Mucosa of descending colon (tissue), 3 donors: ENCODE measurements around the gene LRG1. TPM values are rescaled to one million over a fixed set of nuclear protein-coding genes. Genes with fewer than 3 reads are reported as not detected.

Source experiments
- ATAC-seq: fragments of 200-7000 bp; cut with Tn5 transposase; one replicate; pipeline ENCODE4 v1.9.1; 2020; ENCODE audit warnings: mild to moderate bottlenecking, moderate library complexity
- DNase-seq, 3 donors: peaks; one replicate each; pipeline ENCODE4 v3.0.0-alpha.2; 2020
- H3K36me3 ChIP-seq: fragments of 200-600 bp; one replicate; pipeline ENCODE4 v1.8.0; 2021; ENCODE audit warnings: low read depth, mild to moderate bottlenecking
- H3K4me1 ChIP-seq: fragments of 200-600 bp; one replicate; pipeline ENCODE4 v1.8.0; 2021; ENCODE audit warnings: low read depth, mild to moderate bottlenecking
- H3K4me3 ChIP-seq: fragments of 200-600 bp; one replicate; pipeline ENCODE4 v1.8.0; 2021; ENCODE audit warnings: mild to moderate bottlenecking
- H3K9me3 ChIP-seq: fragments of 200-600 bp; one replicate; pipeline ENCODE4 v1.8.0; 2021; ENCODE audit warnings: mild to moderate bottlenecking
- intact Hi-C, 2 donors: fragments of 100-400 bp; cut with DNase I in 1 of 2; cut with micrococcal nuclease in 1 of 2; formaldehyde crosslinking; loops; one replicate each; pipeline versions ENCODE4 v1.11.0 to v1.11.1; 2022; cut with DNase I, micrococcal nuclease
- total RNA-seq, 3 donors: library from RNA; stranded (reverse); fragmentation: NEBNext Ultra II Directional in 2 of 3; extraction: Animal tissue kit (Norgen Biotek cat#: 25700) in 2 of 3; gene quantifications; one replicate each; pipeline versions ENCODE4 v1.2.1 to v1.2.4, GENCODE V29; 2021 to 2023
- TF ChIP-seq, protein P1 (sequence below): fragments of 200-600 bp; IDR thresholded peaks from one replicate; pipeline ENCODE4 v1.8.0; 2022; ENCODE audit warnings: antibody characterized with exemption, mild to moderate bottlenecking
- donor health status: DM: no; HTN: no; CAD: no; lungs with moderate emphysema.
- donor health status: DM: no; HTN: no; CAD: no.
- donor health status: DM: no; HTN: yes; CAD: no.

LRG1 gene
- total RNA-seq, 3 donors from 2014 or later: 7.9 to 25.0 (median 22.8) TPM

DNA sequence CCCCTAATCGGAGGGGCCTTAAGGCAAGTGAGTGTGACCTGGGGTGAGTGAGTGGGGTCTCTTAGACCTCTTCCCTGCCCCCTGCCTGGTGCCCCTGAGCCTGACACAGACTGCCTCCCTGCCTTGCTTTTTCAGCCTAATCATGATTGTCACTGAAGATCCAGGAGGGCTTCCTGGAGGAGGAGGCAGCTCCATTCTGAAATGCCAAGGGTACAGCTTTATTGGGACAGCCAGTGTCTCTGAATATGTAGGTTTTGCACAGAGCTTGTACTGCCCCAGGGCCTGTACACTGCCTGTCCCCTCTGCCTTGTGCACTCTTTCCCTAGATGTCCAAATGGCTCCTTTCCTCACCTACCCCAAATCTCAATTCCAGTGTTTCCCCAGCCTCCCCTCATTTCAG is 45.7 kb upstream of the LRG1 start:
- H3K4me3 ChIP-seq: no peak overlapping the region
- no peaks in the 10 kb centered on the region for H3K36me3 ChIP-seq
- intact Hi-C loops: no loop called here
- no peak for DNase-seq
- TF ChIP-seq, protein P1, sequence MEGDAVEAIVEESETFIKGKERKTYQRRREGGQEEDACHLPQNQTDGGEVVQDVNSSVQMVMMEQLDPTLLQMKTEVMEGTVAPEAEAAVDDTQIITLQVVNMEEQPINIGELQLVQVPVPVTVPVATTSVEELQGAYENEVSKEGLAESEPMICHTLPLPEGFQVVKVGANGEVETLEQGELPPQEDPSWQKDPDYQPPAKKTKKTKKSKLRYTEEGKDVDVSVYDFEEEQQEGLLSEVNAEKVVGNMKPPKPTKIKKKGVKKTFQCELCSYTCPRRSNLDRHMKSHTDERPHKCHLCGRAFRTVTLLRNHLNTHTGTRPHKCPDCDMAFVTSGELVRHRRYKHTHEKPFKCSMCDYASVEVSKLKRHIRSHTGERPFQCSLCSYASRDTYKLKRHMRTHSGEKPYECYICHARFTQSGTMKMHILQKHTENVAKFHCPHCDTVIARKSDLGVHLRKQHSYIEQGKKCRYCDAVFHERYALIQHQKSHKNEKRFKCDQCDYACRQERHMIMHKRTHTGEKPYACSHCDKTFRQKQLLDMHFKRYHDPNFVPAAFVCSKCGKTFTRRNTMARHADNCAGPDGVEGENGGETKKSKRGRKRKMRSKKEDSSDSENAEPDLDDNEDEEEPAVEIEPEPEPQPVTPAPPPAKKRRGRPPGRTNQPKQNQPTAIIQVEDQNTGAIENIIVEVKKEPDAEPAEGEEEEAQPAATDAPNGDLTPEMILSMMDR: no peak
- no peak for ATAC-seq
- no peaks in the 10 kb centered on the region for H3K9me3 ChIP-seq
- peaks cover 10% of the 10 kb centered on the region for H3K4me1 ChIP-seq

DNA sequence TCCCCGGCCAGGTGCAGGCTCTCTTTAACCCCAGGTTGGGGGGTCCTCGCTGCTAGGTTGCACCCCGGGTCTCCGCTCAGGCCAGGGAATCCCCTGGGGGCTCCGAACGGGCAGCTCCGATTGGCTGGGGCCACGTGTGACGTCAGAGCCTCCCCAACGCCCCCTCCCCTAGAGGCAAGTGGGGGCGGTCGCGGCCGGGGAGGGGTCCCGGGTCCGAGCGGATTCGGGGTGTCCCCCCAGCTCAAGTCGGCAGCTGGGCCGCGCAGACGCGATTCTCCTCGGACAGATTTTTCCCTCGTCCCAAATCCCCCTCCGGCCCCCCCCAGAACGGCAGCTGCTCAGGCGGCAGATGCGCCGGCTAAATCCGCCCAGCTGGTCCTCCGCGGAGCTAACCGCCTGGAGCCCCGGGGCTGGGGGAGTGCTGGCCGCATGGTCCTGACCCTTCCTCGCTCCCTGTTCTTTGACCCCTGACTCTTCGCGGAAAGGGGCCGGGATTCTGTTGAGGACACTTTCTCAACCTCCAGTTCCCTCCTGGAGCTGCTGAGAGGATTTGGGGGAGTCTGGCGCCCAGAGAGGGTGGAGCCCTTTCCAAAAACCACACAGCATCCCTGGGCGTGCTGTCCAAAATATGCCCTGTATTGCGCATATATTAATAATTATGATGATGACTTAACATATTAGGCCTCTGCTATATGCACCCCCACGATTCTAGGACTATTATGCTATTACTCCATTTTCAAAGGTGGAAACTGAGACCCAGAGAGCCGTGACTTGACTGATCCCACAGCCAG is 45.0 kb upstream of the LRG1 start:
- ATAC-seq (no peak), DNase-seq (no peak)
- TF ChIP-seq, protein P1: no peak
- no peak overlapping the region for H3K4me3 ChIP-seq
- no peaks in the 10 kb centered on the region for H3K36me3 ChIP-seq
- intact Hi-C loops: no loop called here
- peaks cover 10% of the 10 kb centered on the region for H3K4me1 ChIP-seq
- no peaks in the 10 kb centered on the region for H3K9me3 ChIP-seq

GRCh38 chr19:4583961-4584669 is 44.3 kb upstream of the LRG1 start:
- no peak overlapping the region for H3K4me3 ChIP-seq
- H3K9me3 ChIP-seq: no peaks in the 10 kb centered on the region
- peaks cover 10% of the 10 kb centered on the region for H3K4me1 ChIP-seq
- ATAC-seq: peak; percentile 55
- intact Hi-C loops: no loop called here
- H3K36me3 ChIP-seq: no peaks in the 10 kb centered on the region
- TF ChIP-seq, protein P1: no peak
- DNase-seq: no peak

GRCh38 chr19:4582980-4583842 is 43.4 kb upstream of the LRG1 start:
- no peak overlapping the region for H3K4me3 ChIP-seq
- DNase-seq (no peak), ATAC-seq (no peak)
- no peaks in the 10 kb centered on the region for H3K36me3 ChIP-seq
- H3K4me1 ChIP-seq: peaks cover 10% of the 10 kb centered on the region
- no peaks in the 10 kb centered on the region for H3K9me3 ChIP-seq
- TF ChIP-seq, protein P1: no peak
- intact Hi-C loops: no loop called here

- no peak overlapping the region for H3K4me3 ChIP-seq
- ATAC-seq: no peak
- intact Hi-C loops: no loop called here
- peaks cover 10% of the 10 kb centered on the region for H3K4me1 ChIP-seq
- no peaks in the 10 kb centered on the region for H3K36me3 ChIP-seq
- no peaks in the 10 kb centered on the region for H3K9me3 ChIP-seq
- no peak for DNase-seq
- TF ChIP-seq, protein P1: no peak
Measured at GRCh38 chr19:4581666-4582553, 42.1 kb upstream of the LRG1 start.
